SW 1271 (cell line): ENCODE results near the gene MLLT10.
"Not testable (repeated sequence)": the region's sequence is repeated elsewhere in the genome, so short reads cannot be mapped to it uniquely, and the experiment has no call there.

Experiments used
- DNase-seq, 2 experiments: peaks; one replicate each; lab custom pipeline; 2025; lab: John Stamatoyannopoulos, UW

Gene MLLT10

GRCh38 chr10:21694631-21695030 lies 160.6 kb downstream of the MLLT10 start:
- DNase-seq, result no peak

DNA sequence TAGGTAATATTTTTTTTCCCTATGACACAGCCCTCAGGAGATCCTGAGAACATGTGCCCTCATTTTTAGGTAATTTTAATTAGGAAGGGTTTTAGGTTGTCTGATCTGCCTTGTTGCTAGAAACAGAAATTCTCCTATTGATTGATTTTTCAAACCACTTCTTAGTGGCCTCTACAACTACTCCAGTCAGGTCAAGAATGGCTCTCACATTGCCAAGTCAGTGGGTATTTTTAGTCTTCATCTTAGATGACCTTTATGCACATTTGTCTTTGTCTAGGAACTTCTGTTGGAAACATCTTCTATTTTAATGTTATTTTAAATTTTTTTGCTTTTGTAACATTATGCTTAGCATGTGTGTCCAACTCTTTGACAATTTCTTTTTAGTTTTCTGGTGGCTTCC lies 162.3 kb downstream of the MLLT10 start:
- no peak for DNase-seq

DNA sequence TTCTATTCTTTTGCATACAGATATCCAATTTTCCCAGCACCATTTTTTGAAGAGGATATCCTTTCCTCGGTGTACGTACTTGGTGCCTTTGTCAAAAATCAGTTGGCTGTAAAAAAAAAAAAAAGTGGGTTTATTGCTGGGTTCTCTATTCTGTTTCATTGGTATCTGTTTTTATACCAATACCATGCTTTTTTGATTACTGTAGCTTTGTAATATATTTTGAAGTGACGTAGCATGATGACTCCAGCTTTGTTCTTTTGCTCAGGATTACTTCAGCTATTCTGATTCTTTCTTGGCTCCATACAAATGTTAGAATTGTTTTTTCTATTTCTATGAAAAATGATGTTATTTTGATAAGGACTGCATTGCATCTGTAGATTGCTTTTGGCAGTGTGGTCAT lies 165.5 kb downstream of the MLLT10 start:
- DNase-seq, result no peak

- DNase-seq, result no peak
These were observed 166.4 kb downstream of the MLLT10 start for GRCh38 chr10:21700474-21700873.

- no peak for DNase-seq
These were observed 168.6 kb downstream of the MLLT10 start for GRCh38 chr10:21702633-21703111.

DNA sequence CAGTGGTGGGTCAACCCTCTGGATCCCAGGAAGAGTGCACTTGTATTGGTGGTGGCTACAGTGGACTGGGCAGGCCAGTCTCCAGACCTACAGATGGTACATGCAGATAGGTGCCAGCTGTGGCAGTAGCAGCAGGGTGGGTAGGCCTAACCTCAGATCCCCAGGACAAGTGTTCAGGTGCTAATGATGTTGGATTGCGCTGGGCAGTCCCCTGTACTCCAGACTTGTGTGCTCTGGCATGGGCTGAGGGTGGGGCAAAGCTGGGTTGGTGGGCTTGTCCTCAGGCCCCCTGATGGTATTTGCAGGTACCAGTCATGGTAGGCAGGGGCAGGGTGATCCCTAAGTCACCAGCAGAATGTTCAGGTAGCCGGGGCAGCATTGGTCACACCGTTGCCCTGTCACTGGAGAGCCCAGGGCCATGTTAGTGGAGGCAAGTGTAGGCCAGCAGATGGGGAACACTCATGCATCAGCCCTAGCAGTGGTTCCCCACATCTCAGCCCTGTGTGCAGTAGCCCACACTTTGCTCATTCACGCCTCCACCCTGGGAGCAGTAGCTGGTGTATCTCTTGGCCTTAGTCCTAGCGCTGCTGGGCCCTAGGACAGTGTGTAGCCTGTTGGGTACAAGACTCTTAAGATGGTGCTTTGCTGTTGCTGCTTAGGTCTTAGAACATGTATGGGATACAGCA lies 171.3 kb downstream of the MLLT10 start:
- no peak for DNase-seq

GRCh38 chr10:21705828-21706176 lies 171.8 kb downstream of the MLLT10 start:
- DNase-seq, result no peak

GRCh38 chr10:21707498-21707897 lies 173.5 kb downstream of the MLLT10 start:
- no peak for DNase-seq

GRCh38 chr10:21712975-21713374 lies 178.9 kb downstream of the MLLT10 start:
- no peak for DNase-seq

GRCh38 chr10:21715531-21716195 lies 181.6 kb downstream of the MLLT10 start:
- peak in 1 of 2 experiments; percentile 17 for DNase-seq

- DNase-seq, result not testable (repeated sequence)
These were observed 183.5 kb downstream of the MLLT10 start for GRCh38 chr10:21717437-21718054.

GRCh38 chr10:21719502-21719901 lies 185.5 kb downstream of the MLLT10 start:
- DNase-seq, result no peak

DNA sequence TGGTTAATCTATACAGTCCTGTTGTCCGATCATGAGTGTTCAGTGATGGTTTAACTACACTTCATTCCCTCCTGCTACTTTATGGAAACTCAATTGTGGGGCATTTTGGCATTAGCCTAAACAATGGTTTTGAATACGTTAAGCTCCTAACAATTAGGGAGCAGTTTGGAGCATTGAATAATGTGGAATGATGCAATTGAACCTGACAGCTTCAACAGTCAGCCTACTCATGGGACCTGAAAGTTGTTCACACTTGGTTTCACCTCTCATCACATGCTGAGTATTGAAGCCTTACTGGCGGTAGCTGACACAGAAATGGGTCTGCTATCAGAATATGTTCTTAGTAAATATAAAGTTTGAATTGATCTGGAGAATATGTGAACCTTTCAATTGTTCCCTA lies 186.1 kb downstream of the MLLT10 start:
- DNase-seq, result no peak

DNA sequence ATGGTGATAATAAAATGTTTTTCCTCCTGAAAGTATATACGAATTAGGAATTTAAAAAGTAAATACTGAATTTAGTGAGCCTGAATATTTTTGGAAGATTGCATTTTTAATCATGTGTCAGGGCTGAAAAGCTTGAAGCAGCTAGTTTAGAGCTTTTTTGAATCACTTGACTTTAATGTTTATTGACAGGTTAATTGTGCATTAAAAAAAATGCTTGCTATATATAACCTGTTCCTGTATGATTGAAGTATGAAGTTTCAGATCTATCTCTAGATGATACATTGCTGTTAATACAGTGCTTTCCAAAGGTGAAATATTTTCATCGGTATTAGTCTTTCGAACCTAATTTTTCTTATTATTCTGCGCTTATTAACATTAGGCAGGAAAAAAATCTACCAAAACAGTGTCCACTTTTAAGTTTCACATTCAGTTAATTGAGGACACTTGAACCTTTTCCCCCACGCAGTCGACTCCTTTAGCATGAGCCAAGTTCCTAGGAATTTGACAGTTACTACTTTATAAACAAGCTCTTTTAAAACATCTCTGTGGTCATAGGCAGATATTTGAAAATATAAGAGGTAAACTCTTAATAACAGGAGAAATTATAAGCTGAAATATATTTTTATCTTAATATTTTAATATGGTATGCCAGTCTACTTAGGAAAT lies 187.1 kb downstream of the MLLT10 start:
- DNase-seq, result no peak

DNA sequence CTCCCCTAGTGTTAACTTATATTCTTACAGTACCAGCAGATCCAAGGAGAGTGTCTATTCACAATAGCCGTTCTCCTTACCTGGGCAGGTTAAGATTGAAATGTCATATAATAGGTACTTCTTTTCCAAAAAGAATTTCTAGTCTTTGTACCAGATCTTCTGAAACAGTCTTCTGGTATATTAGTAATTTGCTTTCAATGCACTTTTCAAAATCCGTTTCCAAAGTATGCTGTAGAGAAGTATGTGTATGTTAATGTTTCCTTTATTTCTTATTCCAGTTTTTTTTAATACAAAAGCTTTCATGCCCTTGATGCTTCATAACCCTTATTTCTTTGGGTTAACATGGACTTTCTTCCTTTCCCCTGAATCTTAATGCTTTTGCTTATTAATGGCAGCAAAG lies 188.2 kb downstream of the MLLT10 start:
- no peak for DNase-seq

GRCh38 chr10:21724020-21724589 lies 190.1 kb downstream of the MLLT10 start:
- DNase-seq, result no peak

DNA sequence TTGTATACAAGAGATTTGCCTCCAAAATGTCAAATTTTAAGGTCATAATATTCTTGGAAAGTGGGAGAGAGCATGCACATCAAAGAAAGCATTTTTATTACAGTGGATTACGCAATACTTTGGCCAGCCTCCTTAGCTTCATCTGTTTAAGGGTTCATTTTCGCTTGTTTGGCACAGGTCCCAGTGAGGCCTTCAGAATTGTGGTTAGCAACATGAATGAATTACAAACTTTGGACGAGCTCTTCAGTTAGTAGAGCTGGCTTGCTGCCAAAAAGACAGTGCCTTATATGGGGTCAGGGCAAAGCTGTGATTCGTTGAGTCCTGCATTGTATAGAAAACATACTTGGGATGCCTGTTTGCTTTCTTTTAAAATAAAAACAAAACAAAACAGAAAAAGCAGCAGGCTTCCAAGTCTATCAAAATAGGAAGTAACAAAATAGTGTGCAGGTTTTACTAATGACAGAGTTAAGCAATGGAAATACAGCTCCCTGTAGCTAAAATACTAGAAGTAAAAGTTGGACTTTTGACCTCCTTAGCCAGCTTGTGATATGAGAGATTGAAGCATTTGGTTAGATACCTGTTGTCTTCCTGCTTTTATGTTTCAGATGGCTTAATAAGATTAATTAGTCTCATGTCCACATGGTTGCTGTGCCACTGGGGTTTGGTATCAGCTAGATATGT lies 190.8 kb downstream of the MLLT10 start:
- DNase-seq, result peak; percentile 15 to 88

- DNase-seq, result no peak
These were observed 192.7 kb downstream of the MLLT10 start for GRCh38 chr10:21726601-21727225.

GRCh38 chr10:21727452-21728168 lies 193.6 kb downstream of the MLLT10 start:
- no peak for DNase-seq

- DNase-seq, result no peak
These were observed 194.6 kb downstream of the MLLT10 start for GRCh38 chr10:21728618-21729017.
